ENCODE data around the gene CST8.
"Not testable (repeated sequence)": the region's sequence is repeated elsewhere in the genome, so short reads cannot be mapped to it uniquely, and the experiment has no call there.

- not testable (repeated sequence) for TF ChIP-seq CTCF (optimal IDR thresholded peaks at IDR 0.05 in 1 of 3, IDR thresholded peaks at IDR 0.05 in 1 of 3, conservative IDR thresholded peaks at IDR 0.05 in 1 of 3; ENCODE audit: extremely low read depth in 1 of 3, insufficient read depth in 2 of 3, low read length in 3 of 3); EZH2 (IDR thresholded peaks at IDR 0.05; ENCODE audit: low read length)
Observed at GRCh38 chr20:23473293-23473692, 17.6 kb upstream of the CST8 start.

Measured in keratinocyte (primary cell).